HG03457 (cell line): ENCODE measurements around the gene NOTCH4.

Source experiments
- ATAC-seq: cut with Tn5 transposase; IDR thresholded peaks from one replicate; pipeline ENCODE4 v1.9.1; 2021; ENCODE audit warnings: moderate number of reproducible peaks; ENCODE audit not compliant: unreplicated experiment

Gene NOTCH4

GRCh38 chr6:32147401-32148132, 76.3 kb downstream of the NOTCH4 start:
- no peak for ATAC-seq

- no peak for ATAC-seq
These were observed 77.2 kb downstream of the NOTCH4 start for GRCh38 chr6:32146687-32147086.

- ATAC-seq = no peak
These were observed 77.6 kb downstream of the NOTCH4 start for GRCh38 chr6:32146287-32146686.
